OCI-LY7 (cell line): ENCODE results near the gene ABHD16B. TPM values are rescaled to one million over a fixed set of nuclear protein-coding genes. Genes with fewer than 3 reads are reported as not detected.

Experiments used
- BruUV-seq: library from RNA; stranded (reverse); fragments of 400-500 nt; replicated peaks from 2 replicates; lab custom pipeline; 2021; lab: Mats Ljungman, UMichigan
- CTCF ChIA-PET: fragments of 300-600 bp; sonication (Branson Sonifier 250); formaldehyde crosslinking; loops from one replicate; lab custom pipeline; 2022; ENCODE audit warnings: antibody characterized with exemption; ENCODE audit not compliant: unreplicated experiment; lab: Charles Lee
- POLR2A ChIA-PET: fragments of 300-600 bp; sonication (Branson Sonifier 250); formaldehyde crosslinking; loops from one replicate; lab custom pipeline; 2022; ENCODE audit warnings: antibody characterized with exemption; lab: Charles Lee
- DNase-seq: peaks from one replicate; pipeline ENCODE4 v3.0.0-alpha.2; 2015; ENCODE audit warnings: low spot score
- H2AFZ ChIP-seq: fragments of 200-600 bp; sonication (generic), shearing (Covaris generic); 2 replicates; pipeline ENCODE4 v1.6.1; 2014; ENCODE audit warnings: mild to moderate bottlenecking, antibody characterized with exemption, low read length, moderate library complexity
- H3K27ac ChIP-seq: fragments of 200-600 bp; sonication (generic); 2 replicates; pipeline ENCODE4 v1.5.1; 2014; ENCODE audit warnings: mixed run types, low read depth, mild to moderate bottlenecking, moderate library complexity, low read length, inconsistent platforms; ENCODE audit not compliant: poor library complexity, severe bottlenecking
- H3K36me3 ChIP-seq: fragments of 200-600 bp; sonication (generic); 2 replicates; pipeline ENCODE4 v1.6.1; 2014; ENCODE audit warnings: mild to moderate bottlenecking, antibody characterized with exemption, low read length, moderate library complexity, mixed read lengths; ENCODE audit not compliant: insufficient read depth
- H3K4me1 ChIP-seq: fragments of 200-600 bp; sonication (generic); 2 replicates; pipeline ENCODE4 v1.5.1; 2014; ENCODE audit warnings: mild to moderate bottlenecking, low read length; ENCODE audit not compliant: insufficient read depth, poor library complexity, severe bottlenecking
- H3K4me2 ChIP-seq: fragments of 200-600 bp; sonication (generic); 2 replicates; pipeline ENCODE4 v1.6.1; 2014; ENCODE audit warnings: mild to moderate bottlenecking, low read length
- H3K4me3 ChIP-seq: fragments of 200-600 bp; sonication (generic); 2 replicates; pipeline ENCODE4 v1.5.1; 2014; ENCODE audit warnings: mild to moderate bottlenecking, low read depth, low read length; ENCODE audit not compliant: poor library complexity, severe bottlenecking
- H3K79me2 ChIP-seq: fragments of 200-600 bp; sonication (generic); 2 replicates; pipeline ENCODE4 v1.6.1; 2016; ENCODE audit warnings: low read depth, mild to moderate bottlenecking, low read length, moderate library complexity, mixed read lengths; ENCODE audit not compliant: insufficient read depth
- H3K9me2 ChIP-seq: fragments of 200-600 bp; sonication (generic); 2 replicates; pipeline ENCODE4 v1.6.1; 2016; ENCODE audit warnings: mild to moderate bottlenecking, low read length, mixed read lengths; ENCODE audit not compliant: insufficient read depth
- H3K9me3 ChIP-seq: fragments of 200-600 bp; sonication (generic); 2 replicates; pipeline ENCODE4 v1.6.1; 2014; ENCODE audit warnings: mild to moderate bottlenecking, mixed run types, low read length, mixed read lengths
- H4K20me1 ChIP-seq: fragments of 200-600 bp; sonication (generic); 2 replicates; pipeline ENCODE4 v1.6.1; 2014; ENCODE audit warnings: mild to moderate bottlenecking, antibody characterized with exemption, low read length, moderate library complexity, mixed read lengths; ENCODE audit not compliant: insufficient read depth
- EZH2phosphoT487 ChIP-seq: fragments of 200-600 bp; sonication (generic); IDR thresholded peaks from 2 replicates; pipeline ENCODE4 v1.6.1; 2018; ENCODE audit warnings: low read depth, borderline replicate concordance, mild to moderate bottlenecking, mixed run types, antibody characterized with exemption, low read length, moderate library complexity, mixed read lengths
- intact Hi-C: fragments of 100-400 bp; cut with micrococcal nuclease; formaldehyde crosslinking; loops from one replicate; pipeline ENCODE4 v1.10.0; 2022; ENCODE audit not compliant: unreplicated experiment
- total RNA-seq, 2 experiments: library from RNA; depleted of rRNA in 1 of 2; stranded (reverse); fragments of >200 nt in 1 of 2; shearing (Covaris generic) in 1 of 2; gene quantifications; 2 replicates each; pipeline ENCODE4 v1.2.3, GENCODE V29; 2014 to 2022
- TF ChIP-seq, protein P1 (sequence below): fragments of 200-600 bp; sonication (generic); conservative IDR thresholded peaks from 2 replicates; pipeline ENCODE4 v1.5.1; 2014; ENCODE audit warnings: mild to moderate bottlenecking, antibody characterized with exemption, low read length, moderate library complexity, mixed read lengths

ABHD16B gene
- total RNA-seq, 2 experiments from 2014 or later, result 0.29 TPM; not detected in 1

DNA sequence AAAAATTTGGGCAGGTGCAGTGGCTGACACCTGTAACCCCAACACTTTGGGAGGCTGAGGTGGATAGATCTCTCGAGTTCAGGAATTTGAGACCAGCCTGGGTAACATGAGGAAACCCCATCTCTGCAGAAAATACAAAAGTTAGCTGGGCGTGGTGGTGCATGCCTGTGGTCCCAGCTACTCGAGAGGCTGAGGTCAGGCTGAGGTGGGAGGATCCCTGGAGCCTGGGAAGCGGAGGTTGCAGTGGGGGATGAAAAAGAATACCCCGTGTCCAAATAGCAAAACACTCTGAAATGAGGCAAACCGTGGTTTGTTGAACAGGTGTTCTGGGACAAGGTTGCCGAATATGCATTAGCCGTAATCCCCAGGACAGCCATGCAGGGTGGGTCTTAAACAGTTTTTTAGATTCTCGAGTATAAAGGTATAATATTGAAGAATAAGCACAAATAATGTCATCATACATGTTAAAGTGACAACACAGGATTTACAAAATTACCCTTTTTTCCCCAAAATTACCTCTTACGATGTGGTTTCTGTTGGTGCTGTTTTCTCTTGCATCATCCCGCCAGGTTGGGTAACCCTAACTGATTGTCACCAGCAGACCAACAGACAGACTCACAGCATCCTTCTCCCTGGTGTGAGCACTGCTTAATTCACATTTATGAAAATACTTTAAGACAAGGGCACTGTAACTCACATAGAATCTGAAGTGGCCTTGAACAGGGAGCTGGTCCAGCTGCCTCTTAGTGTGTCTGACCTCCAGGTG, 42.7 kb downstream of the ABHD16B start:
- Histone ChIP-seq H3K4me2 (no peak overlapping the region), H3K27ac (no peak overlapping the region), H3K4me3 (no peak overlapping the region), H3K36me3 (peaks cover 7% of the 10 kb centered on the region; the same call in 1 of the 2 replicates), H3K79me2 (peaks cover 22% of the 10 kb centered on the region), H3K9me3 (no peaks in the 10 kb centered on the region), H3K9me2 (no peaks in the 10 kb centered on the region), H2AFZ (no peak overlapping the region), H3K4me1 (no peaks in the 10 kb centered on the region), H4K20me1 (no peaks in the 10 kb centered on the region)
- intact Hi-C loops, result no loop called here
- TF ChIP-seq, protein P1, sequence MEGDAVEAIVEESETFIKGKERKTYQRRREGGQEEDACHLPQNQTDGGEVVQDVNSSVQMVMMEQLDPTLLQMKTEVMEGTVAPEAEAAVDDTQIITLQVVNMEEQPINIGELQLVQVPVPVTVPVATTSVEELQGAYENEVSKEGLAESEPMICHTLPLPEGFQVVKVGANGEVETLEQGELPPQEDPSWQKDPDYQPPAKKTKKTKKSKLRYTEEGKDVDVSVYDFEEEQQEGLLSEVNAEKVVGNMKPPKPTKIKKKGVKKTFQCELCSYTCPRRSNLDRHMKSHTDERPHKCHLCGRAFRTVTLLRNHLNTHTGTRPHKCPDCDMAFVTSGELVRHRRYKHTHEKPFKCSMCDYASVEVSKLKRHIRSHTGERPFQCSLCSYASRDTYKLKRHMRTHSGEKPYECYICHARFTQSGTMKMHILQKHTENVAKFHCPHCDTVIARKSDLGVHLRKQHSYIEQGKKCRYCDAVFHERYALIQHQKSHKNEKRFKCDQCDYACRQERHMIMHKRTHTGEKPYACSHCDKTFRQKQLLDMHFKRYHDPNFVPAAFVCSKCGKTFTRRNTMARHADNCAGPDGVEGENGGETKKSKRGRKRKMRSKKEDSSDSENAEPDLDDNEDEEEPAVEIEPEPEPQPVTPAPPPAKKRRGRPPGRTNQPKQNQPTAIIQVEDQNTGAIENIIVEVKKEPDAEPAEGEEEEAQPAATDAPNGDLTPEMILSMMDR, result no peak
- no peak for TF ChIP-seq EZH2phosphoT487
- ChIA-PET POLR2A (no interaction called here), CTCF (no interaction called here)
- TSS peak; percentile 49 for BruUV-seq
- DNase-seq, result no peak

DNA sequence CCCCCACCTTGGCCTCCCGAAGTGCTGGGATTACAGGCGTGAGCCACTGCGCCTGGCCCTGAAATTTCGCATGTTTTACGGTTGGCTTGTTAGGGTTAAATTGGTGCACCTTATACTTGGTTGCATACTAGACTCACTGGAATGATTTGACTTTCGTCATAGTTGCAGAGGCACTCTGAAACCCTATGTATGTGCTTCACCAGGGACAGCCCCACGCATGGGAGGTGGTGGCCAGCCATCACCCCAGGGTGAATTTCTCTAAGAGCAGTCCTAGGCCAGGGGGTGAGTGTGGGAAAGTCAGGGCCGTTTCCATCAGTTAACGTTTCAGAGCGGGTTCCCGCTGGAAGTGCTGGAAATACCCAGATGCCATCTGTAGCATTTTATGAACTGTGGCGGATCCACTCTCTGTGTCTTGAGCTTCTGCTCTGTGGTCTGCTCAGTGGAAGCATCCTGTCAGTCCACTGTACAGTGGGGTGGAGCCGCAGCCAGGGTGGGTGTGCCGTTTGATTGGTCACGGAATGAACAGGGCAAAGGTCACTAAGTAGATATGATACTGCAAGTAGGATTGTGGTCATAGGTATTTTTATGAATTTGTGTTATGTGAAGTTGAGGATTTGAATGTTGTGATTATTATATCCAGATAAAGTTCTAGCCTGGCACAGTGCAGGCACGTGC, 46.8 kb downstream of the ABHD16B start:
- intact Hi-C loops, result no loop called here
- no TSS peak for BruUV-seq
- CTCF ChIA-PET, result no interaction called here

More for the DNA sequence above, 46.8 kb downstream of the ABHD16B start:
- H3K4me3 ChIP-seq, result no peak overlapping the region
- no peak overlapping the region for H2AFZ ChIP-seq
- H3K36me3 ChIP-seq, result no peaks in the 10 kb centered on the region; the same call in 1 of the 2 replicates
- H3K9me3 ChIP-seq, result no peaks in the 10 kb centered on the region
- peaks cover 4% of the 10 kb centered on the region; the same call in 1 of the 2 replicates for H4K20me1 ChIP-seq
- peaks cover 35% of the 10 kb centered on the region for H3K79me2 ChIP-seq
- no peak for TF ChIP-seq EZH2phosphoT487
- TF ChIP-seq, protein P1, result no peak
- H3K4me1 ChIP-seq, result no peaks in the 10 kb centered on the region
- no peak overlapping the region for H3K4me2 ChIP-seq
- POLR2A ChIA-PET, result no interaction called here
- H3K27ac ChIP-seq, result no peak overlapping the region
- H3K9me2 ChIP-seq, result no peaks in the 10 kb centered on the region
- DNase-seq, result no peak
